ENCODE results near the gene PARD3. TPM values are rescaled to one million over a fixed set of nuclear protein-coding genes. Genes with fewer than 3 reads are reported as not detected.

The PARD3 gene
- polyA plus RNA-seq, 3 donors = 0.51 TPM; not detected in 2

DNA sequence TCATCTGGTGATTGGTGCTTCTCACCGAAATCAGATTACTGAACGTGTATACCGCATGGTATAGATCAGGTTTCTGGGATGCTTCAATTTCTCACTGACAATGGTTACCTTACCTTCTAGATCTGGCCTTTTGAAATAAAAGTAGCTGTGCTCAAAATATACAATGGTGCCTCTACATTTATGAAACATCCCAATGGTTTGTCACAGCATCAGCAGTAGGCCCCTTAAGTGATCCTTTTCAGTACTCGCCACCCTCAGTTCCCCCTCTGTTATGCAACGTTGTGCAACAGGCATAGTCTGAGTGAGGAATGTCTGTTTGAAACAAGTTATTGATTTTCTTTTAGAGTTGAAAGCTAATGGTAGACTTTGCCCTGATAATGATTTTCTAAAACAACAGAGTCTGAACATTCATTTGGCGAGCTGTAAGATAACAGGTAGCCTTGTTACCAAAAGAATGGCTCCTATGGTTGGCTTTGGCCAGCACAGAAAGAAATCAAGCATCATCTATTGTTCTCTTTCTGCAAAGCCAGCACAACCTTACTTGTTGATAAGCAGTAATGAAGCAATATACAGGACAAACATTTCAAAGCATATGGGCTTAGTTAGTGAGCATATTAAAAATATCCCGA, 693.9 kb downstream of the PARD3 start:
- no peak overlapping the region for H2AFZ ChIP-seq (ENCODE audit: insufficient read depth, low read depth, low read length, poor library complexity, severe bottlenecking)
- DNase-seq = no peak

GRCh38 chr10:34119456-34119855, 695.6 kb downstream of the PARD3 start:
- Mint-ChIP-seq H3K27ac (no peak overlapping the region), H3K9me3 (peaks cover 0 to 5% (median 0%) of the 10 kb centered on the region in 7 donors), H3K4me1 (peaks cover 4% of the 10 kb centered on the region), H3K27me3 (ENCODE audit: low read depth in 3 of 3) (peaks cover 0 to 2% (median 0%) of the 10 kb centered on the region in 3 donors), H3K36me3 (no peaks in the 10 kb centered on the region), H3K4me3 (no peak overlapping the region)
- H2AFZ ChIP-seq (ENCODE audit: insufficient read depth, low read depth, low read length, poor library complexity, severe bottlenecking) = no peak overlapping the region
- no peak for TF ChIP-seq CTCF (IDR thresholded peaks at IDR 0.05)
- H3K4me2 ChIP-seq (replicated peaks; ENCODE audit: extremely low read depth, low read length, poor library complexity, severe bottlenecking) = no peak overlapping the region
- no peaks in the 10 kb centered on the region for H4K20me1 ChIP-seq (ENCODE audit: insufficient read depth, low read length)
- H3K79me2 ChIP-seq (ENCODE audit: insufficient read depth, low read length) = no peaks in the 10 kb centered on the region
- 92% methylated on average over 23 of the region's 25 CpGs for WGBS (ENCODE audit: insufficient coverage)
- DNase-seq = no peak
- H3K27me3 ChIP-seq (ENCODE audit: control insufficient read depth in 2 of 2, insufficient read depth in 2 of 2, low read length in 2 of 2) = no peaks in the 10 kb centered on the region
- H3K27ac ChIP-seq (ENCODE audit: low read depth in 1 of 2, low read length in 2 of 2) = no peak overlapping the region
- no peaks in the 10 kb centered on the region for H3K36me3 ChIP-seq (replicated peaks in 1 of 2; ENCODE audit: control insufficient read depth in 1 of 2, insufficient read depth in 2 of 2, low read length in 2 of 2)
- intact Hi-C loops (cut with micrococcal nuclease) = no loop called here
- H3K9ac ChIP-seq (ENCODE audit: insufficient read depth, low read length, poor library complexity, severe bottlenecking) = no peak overlapping the region
- H3K4me3 ChIP-seq (replicated peaks in 1 of 3; ENCODE audit: low read depth in 2 of 3, low read length in 3 of 3) = no peak overlapping the region
- no peaks in the 10 kb centered on the region for H3K4me1 ChIP-seq (ENCODE audit: control insufficient read depth in 1 of 2, insufficient read depth in 2 of 2, low read length in 2 of 2)
- no peaks in the 10 kb centered on the region for H3K9me3 ChIP-seq (replicated peaks in 1 of 2; ENCODE audit: control insufficient read depth in 1 of 2, insufficient read depth in 1 of 2, low read length in 2 of 2)

More for the DNA sequence above, 693.9 kb downstream of the PARD3 start:
- Histone ChIP-seq H3K36me3 (replicated peaks in 1 of 2; ENCODE audit: control insufficient read depth in 1 of 2, insufficient read depth in 2 of 2, low read length in 2 of 2) (no peaks in the 10 kb centered on the region), H4K20me1 (ENCODE audit: insufficient read depth, low read length) (no peaks in the 10 kb centered on the region), H3K27ac (ENCODE audit: low read depth in 1 of 2, low read length in 2 of 2) (no peak overlapping the region), H3K9me3 (replicated peaks in 1 of 2; ENCODE audit: control insufficient read depth in 1 of 2, insufficient read depth in 1 of 2, low read length in 2 of 2) (no peaks in the 10 kb centered on the region), H3K27me3 (ENCODE audit: control insufficient read depth in 2 of 2, insufficient read depth in 2 of 2, low read length in 2 of 2) (no peaks in the 10 kb centered on the region), H3K4me3 (replicated peaks in 1 of 3; ENCODE audit: low read depth in 2 of 3, low read length in 3 of 3) (no peak overlapping the region), H3K79me2 (ENCODE audit: insufficient read depth, low read length) (no peaks in the 10 kb centered on the region), H3K4me2 (replicated peaks; ENCODE audit: extremely low read depth, low read length, poor library complexity, severe bottlenecking) (no peak overlapping the region), H3K4me1 (ENCODE audit: control insufficient read depth in 1 of 2, insufficient read depth in 2 of 2, low read length in 2 of 2) (no peaks in the 10 kb centered on the region), H3K9ac (ENCODE audit: insufficient read depth, low read length, poor library complexity, severe bottlenecking) (no peak overlapping the region)
- Mint-ChIP-seq H3K36me3 (no peaks in the 10 kb centered on the region), H3K9me3 (peaks cover 0 to 3% (median 0%) of the 10 kb centered on the region in 7 donors), H3K4me3 (no peak overlapping the region), H3K27ac (no peak overlapping the region), H3K4me1 (peaks cover 4% of the 10 kb centered on the region), H3K27me3 (ENCODE audit: low read depth in 3 of 3) (peaks cover 0 to 2% (median 0%) of the 10 kb centered on the region in 3 donors)
- intact Hi-C loops (cut with micrococcal nuclease) = no loop called here
- 96% methylated on average over 3 of the region's 7 CpGs for WGBS (ENCODE audit: insufficient coverage)
- no peak for TF ChIP-seq CTCF (IDR thresholded peaks at IDR 0.05)

All from CD14-positive monocyte (primary cell).